Spleen (tissue), 11 donors: Measurements from ENCODE around the gene POTEF. TPM values are rescaled to one million over a fixed set of nuclear protein-coding genes. Genes with fewer than 3 reads are reported as not detected.
"Not testable (repeated sequence)": the region's sequence is repeated elsewhere in the genome, so short reads cannot be mapped to it uniquely, and the experiment has no call there.

Source experiments
- DNase-seq: peaks from one replicate; pipeline ENCODE4 v3.0.0-alpha.2; 2020
- H3K27ac ChIP-seq, 8 donors: fragments of 200-600 bp; sonication (generic) in 7 of 8; 1 replicate in 4 of 8; 2 replicates in 4 of 8; pipeline versions ENCODE4 v1.5.0 to v1.8.0; 2016 to 2021; ENCODE audit warnings: inconsistent platforms in 4 of 8, mild to moderate bottlenecking in 4 of 8, moderate library complexity in 1 of 8
- H3K27me3 ChIP-seq, 7 donors: fragments of 200-600 bp; sonication (generic) in 6 of 7; replicated peaks in 1 of 7; 1 replicate in 4 of 7; 2 replicates in 3 of 7; pipeline versions ENCODE4 v1.5.0 to v1.8.0; 2016 to 2021; ENCODE audit warnings: inconsistent platforms in 3 of 7, mild to moderate bottlenecking in 1 of 7
- H3K36me3 ChIP-seq, 6 donors: fragments of 200-600 bp; sonication (generic) in 5 of 6; 1 replicate in 4 of 6; 2 replicates in 2 of 6; pipeline versions ENCODE4 v1.5.0 to v1.8.0; 2016 to 2021; ENCODE audit warnings: inconsistent platforms in 2 of 6
- H3K4me1 ChIP-seq, 6 donors: fragments of 200-600 bp; sonication (generic) in 5 of 6; 1 replicate in 3 of 6; 2 replicates in 3 of 6; pipeline versions ENCODE4 v1.5.0 to v1.8.0; 2016 to 2021; ENCODE audit warnings: inconsistent platforms in 3 of 6
- H3K4me3 ChIP-seq, 8 donors: fragments of 200-600 bp; sonication (generic) in 7 of 8; 1 replicate in 4 of 8; 2 replicates in 4 of 8; pipeline versions ENCODE4 v1.5.0 to v1.8.0; 2016 to 2021; ENCODE audit warnings: inconsistent platforms in 4 of 8, mild to moderate bottlenecking in 4 of 8, moderate library complexity in 2 of 8
- H3K9me3 ChIP-seq, 8 donors: fragments of 200-600 bp; sonication (generic) in 7 of 8; 1 replicate in 4 of 8; 2 replicates in 4 of 8; pipeline versions ENCODE4 v1.5.0 to v1.8.0; 2016 to 2021; ENCODE audit warnings: inconsistent platforms in 4 of 8
- POLR2AphosphoS5 ChIP-seq, 3 donors: sonication (generic); formaldehyde crosslinking; IDR thresholded peaks; one replicate each; pipeline ENCODE4 v1.5.1; 2017; ENCODE audit warnings: antibody characterized with exemption in 3 of 3
- WGBS, 5 donors: extraction: QIAGEN DNeasy Blood & Tissue Kit in 3 of 5; methylation state at CpG; one replicate each; pipeline versions ENCODE4 v1.1.5 to v1.1.7; 2013 to 2018; 5-methylcytosine and 5-hydroxymethylcytosine counted together
- intact Hi-C: fragments of 100-400 bp; cut with DNase I; formaldehyde crosslinking; loops from one replicate; pipeline ENCODE4 v1.15.0; 2023; ENCODE audit warnings: low total_unique reads
- polyA plus RNA-seq, 3 donors: library from polyadenylated mRNA; stranded (reverse); fragments of 200-250 nt; gene quantifications; one replicate each; pipeline ENCODE4 v1.2.1, GENCODE V29; 2013
- total RNA-seq, 7 donors: library from RNA; depleted of rRNA in 3 of 7; stranded (reverse); fragments of >200 nt in 3 of 7; fragmentation: NEBNext Ultra II Directional in 4 of 7; extraction: Animal tissue kit (Norgen Biotek cat#: 25700) in 4 of 7; gene quantifications; one replicate each; pipeline versions ENCODE4 v1.1.0 to v1.2.1, GENCODE V29; 2016 to 2021
- donor health status: healthy with polysubstance abuse.
- donor health status: DM: no; HTN: no; CAD: no; lungs with moderate emphysema.
- donor health status: DM: no; HTN: no; CAD: no.
- donor health status: Bipolar disorder and iron deficiency.
- donor health status: healthy.
- donor health status: DM: no; HTN: no; CAD: no.
- donor health status: DM: yes; HTN: yes; CAD: no.

Gene POTEF
- total and polyA plus RNA-seq, 10 donors: not detected

DNA sequence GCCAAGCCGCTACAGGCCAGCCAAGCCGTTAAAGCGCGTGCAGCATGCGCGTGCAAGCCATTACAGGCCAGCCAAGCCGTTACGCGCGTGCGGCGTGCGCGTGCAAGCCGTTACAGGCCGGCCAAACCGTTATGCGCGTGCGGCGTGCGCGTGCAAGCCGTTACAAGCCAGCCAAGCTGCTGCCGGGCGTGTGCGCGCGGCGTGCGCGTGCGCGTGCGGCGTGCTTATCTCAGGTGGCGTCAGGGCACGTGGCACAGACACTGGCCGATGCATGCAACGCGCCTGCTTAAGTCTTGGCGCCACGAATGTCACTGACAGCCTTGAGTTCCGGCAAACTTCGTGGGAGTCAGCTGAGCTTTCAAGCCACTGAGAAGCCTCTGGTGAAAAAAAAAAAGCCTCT lies 8.1 kb downstream of the POTEF start:
- H3K27me3 ChIP-seq, H3K4me1 ChIP-seq, H3K4me3 ChIP-seq, H3K36me3 ChIP-seq, DNase-seq, intact Hi-C loops, H3K9me3 ChIP-seq, H3K27ac ChIP-seq: not testable (repeated sequence)
- 92 to 97% (median 94%) methylated on average over 25 to 38 of the region's 45 CpGs for WGBS, 5 donors

GRCh38 chr2:130102597-130103363 lies 26.2 kb downstream of the POTEF start:
- 58 to 71% (median 62%) methylated on average over 4 to 8 of the region's 8 CpGs for WGBS, 5 donors
- H3K27me3 ChIP-seq, H3K36me3 ChIP-seq, intact Hi-C loops, DNase-seq, H3K4me3 ChIP-seq, H3K27ac ChIP-seq, H3K9me3 ChIP-seq, H3K4me1 ChIP-seq: not testable (repeated sequence)
- peak in 1 of 3 donors; percentile 58 for TF ChIP-seq POLR2AphosphoS5 (IDR thresholded peaks at IDR 0.05)

DNA sequence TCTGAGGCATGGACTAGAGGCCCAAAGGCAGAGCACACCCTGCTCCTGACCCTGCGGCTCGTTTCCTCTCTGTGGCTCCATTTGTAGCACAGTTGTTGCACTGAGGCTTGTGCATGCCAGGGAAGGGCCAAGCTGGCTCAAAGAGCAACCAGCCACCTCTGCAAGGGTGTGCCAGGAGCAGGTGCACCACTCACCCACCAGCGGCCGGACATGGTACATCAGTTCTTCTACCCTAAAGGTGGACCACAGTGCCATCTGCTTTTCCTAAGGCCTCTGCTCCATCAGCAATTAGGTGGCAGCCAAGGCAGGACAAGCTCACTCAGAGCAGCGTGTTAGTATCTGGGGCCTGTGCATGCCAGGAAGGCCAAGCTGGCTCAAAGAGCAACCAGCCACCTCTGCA lies 66.4 kb downstream of the POTEF start:
- H3K9me3 ChIP-seq, intact Hi-C loops, H3K4me1 ChIP-seq, DNase-seq, H3K36me3 ChIP-seq, H3K4me3 ChIP-seq, H3K27ac ChIP-seq, H3K27me3 ChIP-seq: not testable (repeated sequence)
- 90 to 94% (median 91%) methylated on average over 2 to 5 of the region's 5 CpGs; no CpG with 5 or more reads in 1 of the 5 donors for WGBS, 5 donors

- DNase-seq, intact Hi-C loops: not testable (repeated sequence)
- 79 to 93% (median 92%) methylated on average over 5 to 6 of the region's 10 CpGs; no CpG with 5 or more reads in 2 of the 5 donors for WGBS, 5 donors
Observed at GRCh38 chr2:130059982-130060381, 69.0 kb downstream of the POTEF start.

GRCh38 chr2:130056336-130056735 lies 72.7 kb downstream of the POTEF start:
- intact Hi-C loops, H3K36me3 ChIP-seq, H3K9me3 ChIP-seq, H3K27ac ChIP-seq, H3K4me1 ChIP-seq, H3K4me3 ChIP-seq, DNase-seq, H3K27me3 ChIP-seq: not testable (repeated sequence)
- WGBS, 5 donors: 70 to 78% (median 75%) methylated on average over 4 to 6 of the region's 7 CpGs

More at GRCh38 chr2:130059982-130060381, 69.0 kb downstream of the POTEF start:
- H3K4me1 ChIP-seq, H3K27ac ChIP-seq, H3K4me3 ChIP-seq, H3K27me3 ChIP-seq, H3K9me3 ChIP-seq, H3K36me3 ChIP-seq: not testable (repeated sequence)

GRCh38 chr2:130053217-130053911 lies 75.7 kb downstream of the POTEF start:
- H3K27ac ChIP-seq, H3K4me1 ChIP-seq, intact Hi-C loops, H3K4me3 ChIP-seq, H3K27me3 ChIP-seq, H3K9me3 ChIP-seq, DNase-seq, H3K36me3 ChIP-seq: not testable (repeated sequence)
- WGBS, 5 donors: 65 to 100% (median 97%) methylated on average over 2 to 7 of the region's 7 CpGs

DNA sequence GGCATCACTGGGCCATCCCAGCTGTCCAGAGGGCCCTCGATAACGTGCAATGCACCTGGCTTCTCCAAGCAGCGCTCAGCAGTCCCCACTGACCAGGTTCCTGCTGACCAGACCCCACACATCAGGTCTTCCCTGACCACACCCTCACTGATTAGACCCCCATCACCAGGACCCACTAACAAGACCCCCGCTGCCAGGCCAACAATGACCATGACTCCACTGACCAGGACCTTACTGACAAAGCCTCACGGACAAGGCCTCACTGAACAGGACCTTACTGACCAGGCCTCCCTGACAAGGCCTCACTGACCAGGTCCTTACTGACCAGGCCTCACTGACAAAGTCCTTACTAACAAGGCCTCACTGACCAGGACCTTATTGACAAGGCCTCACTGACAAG lies 76.6 kb downstream of the POTEF start:
- H3K4me1 ChIP-seq, H3K36me3 ChIP-seq, H3K4me3 ChIP-seq, DNase-seq, intact Hi-C loops, H3K27me3 ChIP-seq, H3K9me3 ChIP-seq, H3K27ac ChIP-seq: not testable (repeated sequence)
- WGBS, 5 donors: 88 to 97% (median 90%) methylated on average over 2 to 4 of the region's 5 CpGs

DNA sequence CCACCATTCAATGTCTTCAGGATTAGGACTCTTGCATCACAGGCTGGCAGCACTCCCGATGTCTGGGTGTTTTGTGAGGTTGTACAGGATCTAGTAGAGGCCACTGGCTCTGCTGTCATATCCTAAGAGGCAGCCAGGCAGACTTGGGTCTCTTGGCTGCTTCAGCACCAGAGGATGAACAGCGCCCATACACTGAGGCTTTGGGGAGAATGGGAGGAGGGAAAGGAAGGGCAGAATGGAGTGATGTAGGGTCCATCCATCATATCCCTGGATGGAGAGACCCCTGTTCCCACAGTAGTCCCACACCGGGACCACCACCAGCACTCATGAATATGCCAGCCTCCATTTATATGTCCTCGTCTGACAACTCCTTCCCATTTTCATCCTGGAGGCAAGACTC lies 80.6 kb downstream of the POTEF start:
- intact Hi-C loops, H3K27me3 ChIP-seq, H3K36me3 ChIP-seq, H3K27ac ChIP-seq, DNase-seq, H3K4me1 ChIP-seq, H3K9me3 ChIP-seq, H3K4me3 ChIP-seq: not testable (repeated sequence)
- 42 to 67% (median 55%) methylated on average over 1 of the region's 4 CpGs; no CpG with 5 or more reads in 1 of the 5 donors for WGBS, 5 donors

- intact Hi-C loops, H3K4me1 ChIP-seq, DNase-seq, H3K27ac ChIP-seq, H3K4me3 ChIP-seq, H3K36me3 ChIP-seq, H3K9me3 ChIP-seq: not testable (repeated sequence)
- H3K27me3 ChIP-seq: peaks cover 0 to 17% (median 0%) of the 10 kb centered on the region in 7 donors
- WGBS, 5 donors: 80 to 99% (median 83%) methylated on average over 9 to 16 of the region's 16 CpGs; no CpG with 5 or more reads in 1 of the 5 donors
Observed at GRCh38 chr2:130038265-130038603, 90.8 kb downstream of the POTEF start.

- H3K27me3 ChIP-seq, H3K4me3 ChIP-seq, intact Hi-C loops, DNase-seq, H3K4me1 ChIP-seq, H3K36me3 ChIP-seq, H3K9me3 ChIP-seq, H3K27ac ChIP-seq: not testable (repeated sequence)
- WGBS, 5 donors: 74 to 83% (median 81%) methylated on average over 1 of the region's 1 CpG
Observed at GRCh38 chr2:130025931-130026330, 103.1 kb downstream of the POTEF start.
